Measurements from ENCODE around the gene PTGDR2. TPM values are rescaled to one million over a fixed set of nuclear protein-coding genes. Genes with fewer than 3 reads are reported as not detected.

Gene PTGDR2
- total RNA-seq = 1.3 and 1.6 TPM in 2 replicates

GRCh38 chr11:60855726-60856633 is at the start of gene PTGDR2:
PTGDR2 (minus strand) TSS chr11:60855950; CDS start chr11:60853722, 2,228 bp downstream.

GRCh38 chr11:60866911-60867870 is 11.4 kb upstream of the PTGDR2 start, which contains the start of gene ZP1:
ZP1 (plus strand) TSS chr11:60867542; CDS start chr11:60867562, 20 bp downstream.

GRCh38 chr11:60841797-60842667 is 13.7 kb downstream of the PTGDR2 start, which contains the start of gene CCDC86:
CCDC86 (plus strand) TSS chr11:60842113; CDS start chr11:60842125, 12 bp downstream.

Other genes starting within 250 kb of the PTGDR2 start
- not detected in 2 replicates for gene MS4A8, start 156.3 kb downstream of the PTGDR2 start, total RNA-seq
- not detected in 2 replicates for gene MS4A18, start 131.2 kb downstream of the PTGDR2 start, total RNA-seq
- not detected in 2 replicates for gene MS4A15, start 99.1 kb downstream of the PTGDR2 start, total RNA-seq
- not detected in 2 replicates for gene MS4A10, start 70.6 kb downstream of the PTGDR2 start, total RNA-seq
- 33.6 and 37.3 TPM in 2 replicates for gene CCDC86, start 13.8 kb downstream of the PTGDR2 start, total RNA-seq
- 0.30 and 0.50 TPM in 2 replicates for gene ZP1, start 11.6 kb upstream of the PTGDR2 start, total RNA-seq
- gene PRPF19, start 50.6 kb upstream of the PTGDR2 start, total RNA-seq = 102 and 106 TPM in 2 replicates
- gene TMEM109, start 58.2 kb upstream of the PTGDR2 start, total RNA-seq = 96.5 and 123 TPM in 2 replicates
- gene TMEM132A, start 68.5 kb upstream of the PTGDR2 start, total RNA-seq = 69.7 and 84.6 TPM in 2 replicates
- gene SLC15A3, start 96.2 kb upstream of the PTGDR2 start, total RNA-seq = 1.3 and 3.4 TPM in 2 replicates
- gene CD6, start 115.7 kb upstream of the PTGDR2 start, total RNA-seq = not detected in 2 replicates
- gene CD5, start 246.5 kb upstream of the PTGDR2 start, total RNA-seq = not detected in 2 replicates